ENCODE data around the gene NPAS3. TPM values are rescaled to one million over a fixed set of nuclear protein-coding genes. Genes with fewer than 3 reads are reported as not detected.

Gene NPAS3
- total and polyA plus RNA-seq, 4 donors: 0.07 to 0.09 (median 0.08) TPM; not detected in 1

GRCh38 chr14:33705490-33705889 lies 766.8 kb downstream of the NPAS3 start:
- 53% methylated on average over 7 of the region's 7 CpGs for WGBS
- Histone ChIP-seq H3K36me3 (ENCODE audit: control insufficient read depth in 4 of 4, insufficient read depth in 3 of 4, low read depth in 1 of 4, low read length in 3 of 4) (no peaks in the 10 kb centered on the region), H3K9ac (ENCODE audit: low read depth in 1 of 2, low read length in 2 of 2) (no peak overlapping the region), H3K4me1 (ENCODE audit: control insufficient read depth in 4 of 4, insufficient read depth in 4 of 4, low read length in 3 of 4) (no peaks in the 10 kb centered on the region), H3K27me3 (ENCODE audit: control insufficient read depth in 4 of 4, insufficient read depth in 4 of 4, low read length in 3 of 4) (no peaks in the 10 kb centered on the region), H3K9me3 (ENCODE audit: control insufficient read depth in 4 of 4, low read length in 3 of 4) (no peaks in the 10 kb centered on the region), H3K4me3 (ENCODE audit: low read depth in 1 of 3, low read length in 3 of 3) (no peak overlapping the region), H3K27ac (ENCODE audit: low read depth in 1 of 2, low read length in 2 of 2) (no peak overlapping the region)
- TF ChIP-seq HNF4G (IDR thresholded peaks at IDR 0.05) (no peak), ZBTB33 (IDR thresholded peaks at IDR 0.05) (no peak), FOXA2 (IDR thresholded peaks at IDR 0.05) (no peak), TAF1 (conservative IDR thresholded peaks at IDR 0.05) (no peak), GABPA (IDR thresholded peaks at IDR 0.05 in 1 of 2, conservative IDR thresholded peaks at IDR 0.05 in 1 of 2) (no peak), HNF4A (conservative IDR thresholded peaks at IDR 0.05) (no peak), NR2F2 (IDR thresholded peaks at IDR 0.05) (no peak), RXRA (IDR thresholded peaks at IDR 0.05) (no peak), MAX (IDR thresholded peaks at IDR 0.05) (no peak), CTCF (IDR thresholded peaks at IDR 0.05; ENCODE audit: low read depth, low read length, missing input control) (no peak), SP1 (IDR thresholded peaks at IDR 0.05) (no peak), JUND (IDR thresholded peaks at IDR 0.05) (no peak), FOXA1 (IDR thresholded peaks at IDR 0.05) (no peak), REST (IDR thresholded peaks at IDR 0.05) (no peak), YY1 (IDR thresholded peaks at IDR 0.05) (no peak), RAD21 (IDR thresholded peaks at IDR 0.05) (no peak), ATF3 (IDR thresholded peaks at IDR 0.05) (no peak), EGR1 (IDR thresholded peaks at IDR 0.05; ENCODE audit: low read depth in 2 of 2) (no peak)
- DNase-seq (ENCODE audit: low spot score): no peak

Data from liver (tissue), 9 donors.